ENCODE results near the gene AADACL4. TPM values are rescaled to one million over a fixed set of nuclear protein-coding genes. Genes with fewer than 3 reads are reported as not detected.
A peak's percentile ranks its signal among the peaks of the same experiment; 100 is the strongest.

Gene AADACL4
- total RNA-seq = not detected

DNA sequence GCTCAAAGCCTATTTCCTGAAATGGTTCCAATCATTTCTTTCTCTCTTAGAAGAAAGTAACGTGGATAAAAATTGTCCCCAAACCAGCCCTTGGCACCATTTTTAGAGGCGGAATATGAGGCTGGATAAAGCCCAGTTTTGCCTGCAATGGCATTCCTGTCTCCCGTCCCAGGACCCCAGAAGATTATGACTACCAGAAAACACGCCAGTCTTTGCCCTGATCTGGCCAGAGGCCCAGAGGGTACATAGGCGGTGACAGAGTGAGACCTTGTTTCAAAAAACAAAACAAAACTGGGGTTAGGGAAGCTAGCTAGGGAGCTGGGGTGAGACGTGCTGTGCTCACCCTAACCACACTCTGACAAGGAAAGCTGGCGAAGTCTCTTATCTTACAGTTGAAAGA is at the start of gene AADACL4:
TSS of gene AADACL4 (plus strand) at position 301 of the 400 bp plus-strand sequence. CDS start 462 bp downstream, outside the sequence.
- intact Hi-C loops (cut with DNase I) = no loop called here
- DNase-seq (ENCODE audit: low spot score) (no peak), ATAC-seq (no peak)

DNA sequence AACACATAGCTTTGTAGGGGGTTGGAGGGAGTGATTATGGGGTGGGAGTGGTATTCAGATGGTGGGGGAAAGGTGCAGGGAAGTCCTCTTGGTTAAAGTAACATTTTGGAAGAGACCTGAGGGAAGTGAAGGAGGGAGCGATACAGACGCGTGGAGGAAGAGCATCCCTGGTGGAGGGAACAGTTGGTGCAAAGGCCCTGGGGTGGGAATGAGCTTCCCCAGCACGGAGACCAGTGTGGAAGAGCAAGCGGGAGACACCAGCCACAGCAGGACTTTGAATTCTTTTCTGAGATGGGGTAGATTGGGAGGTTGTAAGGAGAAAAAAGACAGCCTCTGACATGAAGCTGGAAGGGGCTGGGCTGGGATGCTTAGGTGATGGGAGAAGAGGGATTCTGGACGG is 49.4 kb upstream of the AADACL4 start:
- intact Hi-C loops (cut with DNase I) = no loop called here
- DNase-seq (ENCODE audit: low spot score) (no peak), ATAC-seq (no peak)

DNA sequence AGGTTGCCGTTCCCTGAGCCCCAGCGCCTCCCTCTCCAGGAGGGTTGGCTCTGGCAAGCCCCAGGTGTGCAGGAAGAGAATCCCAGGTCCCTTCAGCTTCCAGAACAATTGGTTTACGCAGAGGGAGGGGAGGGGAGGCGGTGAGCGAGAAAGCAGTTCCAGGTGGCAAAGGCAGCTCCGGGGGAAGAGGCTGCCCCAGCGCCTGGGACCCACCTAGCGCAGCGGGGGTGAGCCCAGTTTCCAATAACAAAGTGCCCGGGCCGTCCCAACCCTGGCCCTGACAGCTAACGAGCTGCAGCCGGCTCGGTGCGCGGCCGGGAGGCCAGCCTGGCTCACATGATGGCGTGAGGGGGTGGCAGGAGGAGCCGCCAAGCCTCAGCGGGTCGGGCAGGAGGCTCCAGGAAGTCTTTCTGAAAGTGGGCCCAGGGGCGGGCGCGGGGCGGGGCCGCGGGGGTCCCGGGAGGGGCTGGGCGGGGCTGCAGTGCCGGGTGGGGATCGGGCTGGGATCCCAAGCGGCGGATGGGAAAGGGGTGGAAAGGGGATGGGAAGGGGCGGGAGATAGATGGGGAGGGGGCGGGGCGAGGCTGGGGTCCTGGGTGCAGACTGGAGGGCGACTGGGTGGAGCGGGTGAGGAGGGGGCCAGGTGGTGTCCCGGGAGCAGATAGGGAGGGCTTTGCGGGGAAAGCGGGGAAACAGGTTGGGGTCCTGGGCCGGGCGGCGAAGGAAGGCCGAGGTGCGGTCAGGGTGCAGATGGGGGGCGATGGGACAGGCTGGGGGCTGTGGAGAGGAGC is 48.7 kb upstream of the AADACL4 start:
- DNase-seq (ENCODE audit: low spot score) (peak; percentile 87), ATAC-seq (peak; percentile 37)
- intact Hi-C loops (cut with DNase I) = no loop called here

DNA sequence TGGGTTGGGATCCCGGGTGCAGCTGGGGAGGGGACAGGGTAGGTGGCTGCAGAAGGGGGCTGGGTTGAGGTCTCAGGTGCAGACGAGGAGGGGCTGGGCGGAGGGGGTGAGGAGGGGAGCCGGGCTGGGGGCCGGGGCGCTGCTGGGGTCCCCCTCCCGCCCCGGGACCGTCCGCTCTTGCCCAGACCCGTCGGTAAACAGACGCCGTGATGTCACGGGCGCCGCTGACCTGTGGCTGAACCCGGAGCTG is 48.2 kb upstream of the AADACL4 start:
- DNase-seq (ENCODE audit: low spot score) (no peak), ATAC-seq (peak; percentile 0)
- intact Hi-C loops (cut with DNase I) = no loop called here

DNA sequence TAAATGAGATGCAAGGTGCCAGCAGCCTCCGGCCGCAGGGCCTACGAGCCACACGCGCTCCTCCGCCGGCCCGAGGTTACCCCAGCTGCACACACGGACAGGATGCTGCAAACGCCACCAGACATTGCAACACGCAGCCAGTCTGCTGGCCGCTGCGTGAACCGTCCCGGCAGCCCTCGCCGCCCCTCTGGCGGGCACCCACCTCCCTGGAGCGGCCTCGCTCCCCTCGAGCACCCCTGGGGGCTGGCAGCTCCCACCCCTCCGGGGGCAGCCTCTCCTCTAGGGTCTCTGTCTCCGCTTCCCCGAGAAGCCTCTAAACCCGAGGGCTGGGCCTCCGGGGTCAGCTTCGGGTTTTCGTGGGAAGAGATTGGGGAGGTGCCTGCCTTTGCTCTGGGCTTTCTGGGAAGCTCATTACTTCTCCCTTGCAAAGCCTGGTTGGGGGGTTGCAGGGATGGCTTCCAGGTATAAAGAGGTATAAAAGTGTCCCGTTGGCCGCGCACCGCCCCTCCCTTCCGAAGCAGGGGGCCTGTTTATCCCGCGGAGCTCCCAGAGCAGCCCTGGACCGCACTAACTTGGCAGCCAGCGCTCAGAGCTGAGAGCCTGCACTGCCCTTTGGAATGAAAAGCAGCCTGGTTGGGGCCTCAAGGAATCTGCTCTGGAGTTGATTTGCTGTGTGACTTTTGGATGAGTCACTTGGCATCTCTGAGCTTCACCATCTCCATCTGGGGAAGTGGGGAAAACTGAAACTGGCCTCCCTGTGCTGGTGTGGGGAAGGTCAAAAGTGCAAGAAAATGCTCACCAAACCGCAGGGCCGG is 47.7 kb upstream of the AADACL4 start:
- DNase-seq (ENCODE audit: low spot score) (peak; percentile 90), ATAC-seq (peak; percentile 78)
- intact Hi-C loops (cut with DNase I) = no loop called here

DNA sequence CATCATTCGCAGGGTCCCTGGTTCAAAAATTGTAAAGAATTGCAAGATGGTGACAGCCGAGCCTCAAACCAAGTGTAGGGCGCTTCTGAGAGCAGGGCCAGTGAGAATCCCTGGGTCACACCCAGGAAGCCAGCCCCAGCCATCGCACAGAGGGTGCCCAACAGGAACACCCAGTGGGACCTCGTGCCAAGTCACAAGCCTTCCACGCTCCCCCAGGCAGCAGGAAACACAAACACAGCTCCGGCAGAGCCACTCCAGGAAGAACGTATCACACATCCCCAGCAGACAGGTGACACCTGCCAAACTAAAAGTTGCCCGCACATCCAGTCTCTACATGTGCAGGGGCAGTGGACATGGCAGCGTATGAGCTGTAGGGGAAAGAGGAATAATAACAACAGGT is 46.1 kb upstream of the AADACL4 start:
- DNase-seq (ENCODE audit: low spot score) (no peak), ATAC-seq (no peak)

DNA sequence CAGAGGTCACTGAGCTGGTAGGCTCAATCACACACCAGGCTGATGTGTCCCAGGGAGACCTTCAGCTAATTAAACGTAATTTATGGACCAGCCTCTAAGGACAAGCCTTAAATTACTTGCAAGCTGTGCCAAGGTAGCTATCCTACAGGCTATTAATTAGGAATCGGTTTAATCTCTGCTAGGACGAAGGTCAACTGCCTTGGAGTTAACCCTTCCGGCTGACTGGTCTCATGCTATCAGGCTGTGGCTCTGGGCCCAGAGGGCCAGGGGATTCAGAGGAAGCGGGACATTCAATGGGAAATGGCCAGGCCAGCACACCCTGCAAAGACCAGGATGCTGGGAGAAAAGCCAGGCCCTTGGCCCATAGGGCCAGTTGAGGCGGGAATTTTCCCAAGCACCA is 44.9 kb upstream of the AADACL4 start:
- DNase-seq (ENCODE audit: low spot score) (no peak), ATAC-seq (no peak)
- intact Hi-C loops (cut with DNase I) = no loop called here

More for the DNA sequence above, 46.1 kb upstream of the AADACL4 start:
- intact Hi-C loops (cut with DNase I) = no loop called here

DNA sequence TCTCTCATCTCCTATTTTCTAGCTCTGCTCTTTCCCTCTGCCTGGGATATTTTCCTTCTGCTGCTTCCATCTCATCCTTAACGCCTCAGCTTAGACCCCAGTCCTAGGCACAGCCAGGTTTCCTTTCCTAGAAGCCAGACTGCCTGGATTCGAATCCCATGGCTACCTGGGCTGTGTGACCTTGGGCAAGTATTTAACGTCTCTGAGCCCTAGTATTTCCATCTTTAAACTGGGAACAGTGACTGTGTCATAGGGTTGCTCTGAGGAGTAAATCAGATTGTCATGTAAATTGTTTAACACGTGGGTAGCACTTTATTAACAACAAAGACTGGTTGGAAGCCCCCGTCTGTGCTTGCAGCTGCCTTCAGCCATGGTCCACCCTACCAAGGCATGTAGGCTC is 44.2 kb upstream of the AADACL4 start:
- intact Hi-C loops (cut with DNase I) = no loop called here
- DNase-seq (ENCODE audit: low spot score) (no peak), ATAC-seq (no peak)

DNA sequence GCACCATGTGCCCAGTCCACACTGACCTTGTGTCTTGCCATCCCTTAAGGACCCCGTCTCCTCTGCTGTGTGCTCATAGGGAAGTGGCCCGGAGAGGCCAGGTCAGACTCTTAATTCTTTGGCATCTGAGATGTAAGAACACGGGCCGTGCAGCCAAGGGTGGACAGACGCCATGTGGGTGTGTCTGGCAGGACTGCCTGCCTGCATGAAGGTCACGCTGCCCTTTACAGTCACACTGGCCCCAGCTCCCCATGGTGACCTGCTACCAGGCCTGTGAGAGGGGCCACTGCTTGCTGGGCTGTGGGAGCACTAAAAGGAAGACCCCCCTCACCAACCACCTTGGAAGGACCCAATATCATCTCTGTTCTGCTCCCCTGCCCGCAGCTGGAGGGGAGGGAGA is 43.5 kb upstream of the AADACL4 start:
- no peak for DNase-seq (ENCODE audit: low spot score)
- intact Hi-C loops (cut with DNase I) = no loop called here
- peak; percentile 4 for ATAC-seq

DNA sequence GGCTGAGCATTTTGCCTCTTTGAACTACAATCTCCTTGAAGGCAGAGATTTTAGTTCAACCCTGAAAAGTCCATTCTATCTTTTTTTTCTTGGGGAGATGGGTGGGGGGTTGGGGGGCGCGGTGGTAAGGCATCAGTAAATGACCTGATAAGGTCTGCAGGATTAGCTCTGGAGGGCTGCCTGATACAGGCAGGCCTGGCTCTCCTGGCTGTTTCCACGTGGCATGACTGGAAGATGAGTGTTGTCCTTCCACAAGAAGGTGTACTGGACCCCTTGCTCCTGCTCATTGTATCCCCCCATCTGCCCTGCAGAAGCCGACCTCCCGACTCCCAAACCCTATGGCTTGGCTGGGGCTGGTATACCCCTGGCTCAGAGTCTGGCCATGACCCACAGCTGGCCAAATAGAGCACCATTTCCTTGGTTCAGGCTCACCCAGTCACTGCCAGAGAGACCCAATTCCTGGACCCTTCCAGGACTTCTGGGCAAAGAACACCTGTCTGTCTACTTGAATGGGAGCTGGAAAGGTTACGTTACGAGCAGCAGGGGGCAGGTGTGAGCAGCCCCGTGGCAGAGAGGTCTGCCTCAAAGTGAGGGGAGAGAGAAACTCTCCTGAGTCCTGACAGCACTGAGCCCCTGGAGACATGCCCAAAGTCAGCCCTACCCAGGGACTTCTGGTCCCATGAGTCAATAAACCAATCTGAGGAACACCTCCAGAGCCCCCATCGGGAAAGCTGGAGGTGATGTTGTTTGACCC is 42.8 kb upstream of the AADACL4 start:
- ATAC-seq (no peak), DNase-seq (ENCODE audit: low spot score) (no peak)
- intact Hi-C loops (cut with DNase I) = no loop called here

DNA sequence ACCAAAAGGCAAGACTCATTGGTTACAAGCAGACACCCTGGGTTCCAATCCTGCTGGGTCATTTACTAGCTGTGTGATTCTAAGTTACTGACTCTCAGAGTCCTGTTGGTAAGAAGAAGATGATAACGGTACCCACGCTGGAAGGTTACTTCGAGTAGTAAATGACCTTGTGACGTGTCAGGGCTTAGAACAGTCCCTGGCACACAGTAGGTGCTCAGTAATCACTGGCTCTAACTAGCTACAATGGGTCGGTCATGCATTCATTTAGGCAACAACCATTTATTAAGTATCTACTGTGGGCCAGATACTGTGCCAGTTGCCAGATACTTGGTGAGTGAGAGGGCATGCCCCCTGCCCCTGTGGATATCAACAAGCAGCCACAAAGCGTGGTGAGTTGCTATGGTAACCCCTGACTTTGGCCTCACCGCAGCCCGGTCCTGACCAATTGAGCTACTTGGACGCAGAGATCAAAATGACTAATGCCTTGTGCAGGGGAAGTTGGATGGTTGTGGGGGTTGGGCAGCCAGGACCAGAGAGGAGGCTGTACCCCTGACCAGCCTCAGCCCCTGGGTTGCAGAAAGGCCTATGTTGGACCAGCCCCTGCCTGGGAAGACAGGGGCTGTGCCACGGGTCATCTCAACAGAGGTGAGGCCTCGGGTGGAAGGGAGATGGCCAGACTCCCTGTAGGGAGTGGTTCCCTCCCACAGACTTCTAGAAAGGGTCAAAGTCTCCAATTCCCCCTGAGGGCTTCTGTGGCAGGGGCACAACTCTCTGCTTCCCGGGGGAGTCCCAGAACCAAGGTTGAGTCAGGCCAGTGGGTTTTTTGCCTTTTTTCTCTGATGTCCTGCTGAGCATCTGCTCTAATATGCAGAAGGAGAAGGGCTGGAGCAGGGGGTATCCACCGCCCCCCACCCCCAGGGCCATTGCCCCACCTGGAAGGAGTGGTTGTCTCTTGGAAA is 41.9 kb upstream of the AADACL4 start:
- intact Hi-C loops (cut with DNase I) = no loop called here
- peak; percentile 44 for ATAC-seq

DNA sequence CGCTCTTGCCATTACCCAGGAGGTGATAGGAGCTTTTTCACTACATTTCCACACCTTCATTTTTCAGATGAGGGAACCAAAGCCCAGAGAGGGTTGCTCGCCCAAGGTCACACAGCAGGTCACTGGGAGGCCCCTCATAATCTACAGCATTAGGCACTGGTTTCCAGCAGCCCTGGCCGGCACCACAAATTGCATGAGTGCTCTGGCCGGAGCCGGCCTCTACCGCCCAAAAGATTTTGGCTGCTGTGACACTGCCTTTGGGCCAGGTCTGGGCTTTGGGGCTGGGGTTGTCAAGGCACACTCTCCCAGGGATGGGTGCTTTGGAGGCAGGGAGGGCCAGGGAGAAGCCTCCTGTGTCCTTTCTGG is 41.2 kb upstream of the AADACL4 start:
- intact Hi-C loops (cut with DNase I) = no loop called here
- DNase-seq (ENCODE audit: low spot score) (no peak), ATAC-seq (no peak)

More for the DNA sequence above, 41.9 kb upstream of the AADACL4 start:
- DNase-seq (ENCODE audit: low spot score) = peak; percentile 83

DNA sequence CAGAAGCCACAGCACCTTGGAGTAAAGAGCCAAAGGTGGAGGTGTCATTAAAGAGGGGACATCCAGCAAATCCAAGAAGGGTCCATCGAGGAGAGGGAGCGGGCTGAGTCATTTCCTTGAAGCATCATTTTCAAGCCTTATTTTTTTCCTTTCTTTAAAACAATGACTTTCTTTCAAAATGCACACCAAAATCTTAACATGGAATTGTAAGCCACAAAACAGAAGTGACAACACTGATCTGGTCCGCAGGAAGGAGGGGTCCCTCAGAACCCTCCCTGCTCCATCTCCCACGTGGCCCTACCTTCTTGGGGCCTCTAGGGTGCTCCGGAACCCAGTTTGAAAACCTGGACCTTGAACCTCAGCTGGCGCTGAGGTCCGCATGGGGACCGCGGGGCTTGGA is 40.7 kb upstream of the AADACL4 start:
- intact Hi-C loops (cut with DNase I) = no loop called here

DNA sequence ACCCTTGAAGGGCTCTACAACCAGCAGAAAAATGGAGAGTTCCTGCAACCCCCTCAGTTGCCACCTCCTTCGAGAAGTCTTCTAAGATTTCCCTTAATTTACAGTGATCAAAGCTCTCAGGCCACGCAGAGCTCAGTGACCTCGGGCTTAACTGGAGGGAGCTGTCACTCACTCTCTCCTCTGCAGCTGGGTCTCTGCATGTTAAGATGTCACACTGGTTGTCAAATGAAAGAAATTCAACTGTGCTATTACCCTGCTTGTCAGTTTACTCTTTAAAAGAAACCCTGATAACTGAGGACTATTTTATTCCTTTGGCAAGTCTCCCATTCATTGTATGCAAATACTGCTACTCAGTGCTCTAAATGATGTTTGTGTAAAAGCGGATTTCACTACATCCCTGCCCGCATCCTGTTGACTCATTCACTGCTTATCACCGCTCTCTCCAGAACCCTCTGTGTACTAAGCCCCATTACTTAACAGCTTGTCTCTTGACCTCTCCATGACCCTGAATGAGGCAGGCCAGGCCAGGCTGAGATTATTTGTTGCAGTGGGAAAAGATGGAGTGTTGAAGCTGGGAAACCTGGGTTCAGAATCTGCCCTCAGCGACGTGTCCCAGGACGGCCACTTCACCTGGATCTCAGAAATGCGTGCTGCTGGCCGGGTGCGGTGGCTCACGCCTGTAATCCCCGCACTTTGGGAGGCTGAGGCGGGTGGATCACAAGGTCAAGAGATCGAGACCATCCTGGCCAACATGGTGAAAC is 39.6 kb upstream of the AADACL4 start:
- intact Hi-C loops (cut with DNase I) = no loop called here
- ATAC-seq = peak; percentile 39
- DNase-seq (ENCODE audit: low spot score) = no peak

More for the DNA sequence above, 40.7 kb upstream of the AADACL4 start:
- no peak for DNase-seq (ENCODE audit: low spot score)
- no peak for ATAC-seq

DNA sequence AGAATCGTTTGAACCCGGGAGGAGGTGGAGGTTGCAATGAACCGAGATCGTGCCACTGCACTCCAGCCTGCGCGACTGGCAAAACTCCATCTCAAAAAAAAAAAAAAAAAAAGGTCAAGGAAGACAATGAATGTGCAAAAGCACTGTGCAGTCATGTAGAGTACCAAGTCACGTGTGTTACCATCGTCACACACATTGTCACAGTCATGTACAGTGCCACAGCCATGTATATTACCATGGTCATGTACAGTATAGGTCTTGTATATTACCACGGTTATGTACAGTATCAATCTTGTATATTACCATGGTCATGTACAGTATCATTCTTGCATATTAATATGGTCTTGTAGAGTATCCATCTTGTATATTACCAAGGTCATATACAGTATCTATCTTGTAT is 38.9 kb upstream of the AADACL4 start:
- intact Hi-C loops (cut with DNase I) = no loop called here
- ATAC-seq (no peak), DNase-seq (ENCODE audit: low spot score) (no peak)

DNA sequence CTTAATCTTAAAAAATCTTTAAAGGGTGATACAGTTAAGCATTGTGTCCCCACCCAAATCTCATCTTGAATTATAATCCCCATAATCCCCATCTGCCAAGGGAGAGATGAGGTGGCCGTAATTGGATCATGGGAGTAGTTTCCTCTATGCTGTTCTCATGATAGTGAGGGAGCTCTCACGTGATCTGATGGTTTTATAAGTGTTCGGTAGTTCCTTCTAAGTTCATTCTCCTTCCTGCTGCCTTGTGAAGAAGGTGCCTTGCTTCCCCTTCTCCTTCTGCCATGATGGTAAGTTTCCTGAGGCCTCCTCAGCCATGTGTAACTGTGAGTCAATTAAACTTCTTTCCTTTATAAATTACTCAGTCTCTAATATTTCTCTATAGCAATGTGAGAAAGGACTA is 36.6 kb upstream of the AADACL4 start:
- no peak for DNase-seq (ENCODE audit: low spot score)
- intact Hi-C loops (cut with DNase I) = no loop called here
- no peak for ATAC-seq

DNA sequence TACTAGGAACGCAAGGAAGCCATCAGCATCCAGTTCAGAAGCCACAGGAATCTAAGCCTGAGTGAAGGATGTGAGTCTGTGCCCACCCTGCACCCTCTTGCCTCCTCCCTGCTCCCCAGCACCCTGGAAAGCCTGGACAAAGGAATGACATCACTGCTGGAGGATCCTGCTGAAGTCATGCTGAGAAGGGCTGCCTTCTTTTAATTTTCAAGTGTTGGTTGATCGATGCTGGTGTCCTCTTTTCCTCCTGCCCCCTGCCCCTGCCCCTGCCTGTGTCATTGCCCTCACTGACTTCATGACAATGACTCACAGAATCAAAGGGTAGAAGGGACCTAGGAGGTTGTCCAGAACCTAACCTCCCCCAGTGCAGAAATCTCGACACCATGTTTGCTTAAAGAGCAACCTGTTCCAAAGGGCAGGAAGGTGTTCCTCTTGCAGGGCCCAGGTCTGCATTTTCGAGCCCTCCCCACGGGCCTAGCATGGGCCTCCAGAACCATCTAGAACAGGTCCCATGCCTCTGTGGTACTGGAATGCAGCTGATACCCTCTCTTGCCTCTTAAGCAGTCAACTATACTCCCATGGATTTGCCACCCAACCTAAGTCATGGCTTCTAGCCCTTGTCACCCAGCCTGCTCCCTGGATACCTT is 35.5 kb upstream of the AADACL4 start:
- ATAC-seq = no peak
- no peak for DNase-seq (ENCODE audit: low spot score)
- intact Hi-C loops (cut with DNase I) = no loop called here
